Upper lobe of left lung (tissue), 6 donors: ENCODE data around the gene CD58. TPM values are rescaled to one million over a fixed set of nuclear protein-coding genes. Genes with fewer than 3 reads are reported as not detected.

Source experiments
- ATAC-seq, 2 donors: fragments of 200-7000 bp; cut with Tn5 transposase; one replicate each; pipeline ENCODE4 v1.9.1; 2022; ENCODE audit warnings: mild to moderate bottlenecking in 2 of 2, moderate library complexity in 2 of 2; ENCODE audit not compliant: low FRiP score in 2 of 2
- DNase-seq, 2 donors: peaks; one replicate each; pipeline ENCODE4 v3.0.0-alpha.2; 2019 to 2020
- H3K27ac ChIP-seq, 4 donors: fragments of 200-600 bp; sonication (generic); one replicate each; pipeline ENCODE4 v1.5.1; 2016 to 2019
- H3K27me3 ChIP-seq, 4 donors: fragments of 200-600 bp; sonication (generic); one replicate each; pipeline ENCODE4 v1.5.1; 2017 to 2019
- H3K36me3 ChIP-seq, 4 donors: fragments of 200-600 bp; sonication (generic); one replicate each; pipeline ENCODE4 v1.5.1; 2016 to 2019
- H3K4me1 ChIP-seq, 4 donors: fragments of 200-600 bp; sonication (generic); one replicate each; pipeline ENCODE4 v1.5.1; 2018 to 2019
- H3K4me3 ChIP-seq, 4 donors: fragments of 200-600 bp; sonication (generic); one replicate each; pipeline ENCODE4 v1.5.1; 2017 to 2019; ENCODE audit warnings: mild to moderate bottlenecking in 2 of 4, moderate library complexity in 1 of 4
- H3K9me3 ChIP-seq, 4 donors: fragments of 200-600 bp; sonication (generic); one replicate each; pipeline ENCODE4 v1.5.1; 2018 to 2019
- EP300 ChIP-seq, 4 donors: sonication (generic); formaldehyde crosslinking; IDR thresholded peaks; one replicate each; pipeline ENCODE4 v1.5.1; 2017; ENCODE audit warnings: antibody characterized with exemption in 4 of 4, control low read depth in 2 of 4
- POLR2A ChIP-seq, 4 donors: fragments of 450-650 bp; IDR thresholded peaks; one replicate each; pipeline ENCODE4 v1.5.1; 2016 to 2017; ENCODE audit warnings: antibody characterized with exemption in 4 of 4, mild to moderate bottlenecking in 2 of 4
- POLR2AphosphoS5 ChIP-seq, 2 donors: sonication (generic); formaldehyde crosslinking; IDR thresholded peaks; one replicate each; pipeline ENCODE4 v1.5.1; 2017; ENCODE audit warnings: antibody characterized with exemption in 2 of 2
- WGBS, 2 donors: methylation state at CpG; one replicate each; pipeline ENCODE4 v1.1.5; 2017 to 2018; 5-methylcytosine and 5-hydroxymethylcytosine counted together
- total RNA-seq, 6 donors: library from RNA; depleted of rRNA in 4 of 6; stranded (reverse); fragments of >200 nt in 4 of 6; gene quantifications; one replicate each; pipeline versions ENCODE4 v1.1.0 to v1.2.1, GENCODE V29; 2016 to 2021
- TF ChIP-seq, protein P1 (sequence below), 6 experiments: fragments of 450-650 bp in 4 of 6; fragments of 200-600 bp in 2 of 6; sonication (generic) in 2 of 6; IDR thresholded peaks; one replicate each; pipeline ENCODE4 v1.5.1; 2016 to 2019; ENCODE audit warnings: antibody characterized with exemption in 6 of 6
- donor health status: DM: no; HTN: no; CAD: no; lungs with moderate emphysema.
- donor health status: DM: no; HTN: yes; CAD: no; lungs with severe emphysema.

CD58 gene
- total RNA-seq, 6 donors from 2014 or later, result 17.8 to 52.0 (median 32.4) TPM

GRCh38 chr1:116557323-116557878 lies 13.4 kb downstream of the CD58 start:
- no peak for TF ChIP-seq POLR2A (IDR thresholded peaks at IDR 0.05)
- TF ChIP-seq POLR2AphosphoS5 (IDR thresholded peaks at IDR 0.05), result no peak
- no peak for TF ChIP-seq EP300 (IDR thresholded peaks at IDR 0.05)
- TF ChIP-seq, protein P1, sequence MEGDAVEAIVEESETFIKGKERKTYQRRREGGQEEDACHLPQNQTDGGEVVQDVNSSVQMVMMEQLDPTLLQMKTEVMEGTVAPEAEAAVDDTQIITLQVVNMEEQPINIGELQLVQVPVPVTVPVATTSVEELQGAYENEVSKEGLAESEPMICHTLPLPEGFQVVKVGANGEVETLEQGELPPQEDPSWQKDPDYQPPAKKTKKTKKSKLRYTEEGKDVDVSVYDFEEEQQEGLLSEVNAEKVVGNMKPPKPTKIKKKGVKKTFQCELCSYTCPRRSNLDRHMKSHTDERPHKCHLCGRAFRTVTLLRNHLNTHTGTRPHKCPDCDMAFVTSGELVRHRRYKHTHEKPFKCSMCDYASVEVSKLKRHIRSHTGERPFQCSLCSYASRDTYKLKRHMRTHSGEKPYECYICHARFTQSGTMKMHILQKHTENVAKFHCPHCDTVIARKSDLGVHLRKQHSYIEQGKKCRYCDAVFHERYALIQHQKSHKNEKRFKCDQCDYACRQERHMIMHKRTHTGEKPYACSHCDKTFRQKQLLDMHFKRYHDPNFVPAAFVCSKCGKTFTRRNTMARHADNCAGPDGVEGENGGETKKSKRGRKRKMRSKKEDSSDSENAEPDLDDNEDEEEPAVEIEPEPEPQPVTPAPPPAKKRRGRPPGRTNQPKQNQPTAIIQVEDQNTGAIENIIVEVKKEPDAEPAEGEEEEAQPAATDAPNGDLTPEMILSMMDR (IDR thresholded peaks at IDR 0.05), result no peak
- ATAC-seq, result no peak
- WGBS, 2 donors, result 79 to 80% methylated on average over 4 of the region's 4 CpGs

DNA sequence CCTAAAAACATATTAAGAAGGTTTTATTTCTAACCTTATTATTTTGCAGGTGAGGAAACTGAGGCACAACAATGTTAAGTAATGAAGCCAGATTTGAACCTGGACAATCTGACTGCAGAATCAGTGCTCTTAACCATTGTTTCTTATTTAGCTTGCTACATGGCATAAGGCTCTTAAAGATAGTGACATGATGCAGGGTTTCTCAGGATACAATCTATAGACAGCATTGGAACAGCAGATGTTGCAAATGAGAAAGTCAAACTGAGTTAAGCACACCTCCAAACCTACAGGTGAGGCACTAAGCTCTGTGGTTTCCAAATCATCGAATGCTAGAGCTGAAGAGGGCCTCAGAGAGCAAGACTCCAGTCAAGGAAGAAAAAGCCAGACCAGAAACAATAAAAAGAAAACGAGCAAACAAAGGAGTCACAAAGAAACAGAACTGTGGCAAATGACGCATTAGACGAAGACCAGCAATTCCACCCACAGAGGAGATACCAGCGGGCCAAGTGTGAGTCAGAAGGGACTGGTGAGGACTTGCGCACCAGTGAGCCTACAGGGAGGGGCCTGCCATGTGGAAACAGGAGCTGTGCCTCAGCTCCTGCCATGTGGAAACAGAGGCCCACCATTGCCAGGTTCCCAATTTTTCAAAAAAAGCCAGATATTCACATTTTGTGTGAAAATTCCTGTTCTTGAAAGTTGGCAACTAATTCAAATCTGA lies 14.4 kb downstream of the CD58 start:
- TF ChIP-seq, protein P1 (IDR thresholded peaks at IDR 0.05), result no peak
- TF ChIP-seq POLR2AphosphoS5 (IDR thresholded peaks at IDR 0.05), result peak in 1 of 2 donors; percentile 27
- Histone ChIP-seq H3K4me3 (no peak overlapping the region), H3K4me1 (peaks cover 13 to 48% (median 23%) of the 10 kb centered on the region in 4 donors), H3K27ac (peak overlapping the region in 3 of 4 donors; percentile 40 to 64 (median 47)), H3K9me3 (no peaks in the 10 kb centered on the region), H3K27me3 (no peaks in the 10 kb centered on the region), H3K36me3 (no peaks in the 10 kb centered on the region)
- DNase-seq (peak in 1 of 2 donors; percentile 77), ATAC-seq (peak; percentile 63 to 96)
- 66 to 67% methylated on average over 6 of the region's 6 CpGs for WGBS, 2 donors

More at GRCh38 chr1:116557323-116557878, 13.4 kb downstream of the CD58 start:
- no peaks in the 10 kb centered on the region for H3K27me3 ChIP-seq
- H3K27ac ChIP-seq, result peak overlapping the region in 1 of 4 donors; percentile 2
- H3K9me3 ChIP-seq, result no peaks in the 10 kb centered on the region
- H3K4me3 ChIP-seq, result no peak overlapping the region
- no peak for DNase-seq
- H3K4me1 ChIP-seq, result peaks cover 13 to 48% (median 25%) of the 10 kb centered on the region in 4 donors
- H3K36me3 ChIP-seq, result no peaks in the 10 kb centered on the region

DNA sequence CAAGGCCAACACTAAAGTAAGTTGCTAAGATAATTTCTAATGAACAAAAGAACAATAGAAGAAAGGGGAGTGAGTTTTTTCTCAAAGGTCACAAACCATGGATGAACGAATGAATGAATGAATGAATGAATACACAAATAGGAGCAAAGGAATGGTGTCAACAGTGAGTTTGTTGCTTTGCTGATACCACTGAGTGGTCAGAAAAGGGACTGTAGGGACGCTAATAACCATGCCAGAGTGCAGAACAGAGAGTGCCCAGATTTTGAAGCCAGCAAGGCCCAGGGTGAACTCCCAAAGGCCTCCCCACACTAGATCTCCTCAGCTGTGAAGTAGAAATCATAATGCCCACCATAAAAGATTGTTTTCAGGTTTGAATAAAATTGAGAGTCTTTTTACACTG lies 15.9 kb downstream of the CD58 start:
- no peak overlapping the region for H3K4me3 ChIP-seq
- H3K9me3 ChIP-seq, result no peaks in the 10 kb centered on the region
- no peaks in the 10 kb centered on the region for H3K27me3 ChIP-seq
- H3K4me1 ChIP-seq, result peaks cover 13 to 48% (median 23%) of the 10 kb centered on the region in 4 donors
- TF ChIP-seq EP300 (IDR thresholded peaks at IDR 0.05), result no peak
- no peak for TF ChIP-seq POLR2AphosphoS5 (IDR thresholded peaks at IDR 0.05)
- no peak for TF ChIP-seq POLR2A (IDR thresholded peaks at IDR 0.05)
- TF ChIP-seq, protein P1 (IDR thresholded peaks at IDR 0.05), result no peak
- WGBS, 2 donors, result 80 to 83% methylated on average over 2 of the region's 2 CpGs
- ATAC-seq (no peak), DNase-seq (no peak)
- H3K36me3 ChIP-seq, result no peaks in the 10 kb centered on the region
- no peak overlapping the region for H3K27ac ChIP-seq

DNA sequence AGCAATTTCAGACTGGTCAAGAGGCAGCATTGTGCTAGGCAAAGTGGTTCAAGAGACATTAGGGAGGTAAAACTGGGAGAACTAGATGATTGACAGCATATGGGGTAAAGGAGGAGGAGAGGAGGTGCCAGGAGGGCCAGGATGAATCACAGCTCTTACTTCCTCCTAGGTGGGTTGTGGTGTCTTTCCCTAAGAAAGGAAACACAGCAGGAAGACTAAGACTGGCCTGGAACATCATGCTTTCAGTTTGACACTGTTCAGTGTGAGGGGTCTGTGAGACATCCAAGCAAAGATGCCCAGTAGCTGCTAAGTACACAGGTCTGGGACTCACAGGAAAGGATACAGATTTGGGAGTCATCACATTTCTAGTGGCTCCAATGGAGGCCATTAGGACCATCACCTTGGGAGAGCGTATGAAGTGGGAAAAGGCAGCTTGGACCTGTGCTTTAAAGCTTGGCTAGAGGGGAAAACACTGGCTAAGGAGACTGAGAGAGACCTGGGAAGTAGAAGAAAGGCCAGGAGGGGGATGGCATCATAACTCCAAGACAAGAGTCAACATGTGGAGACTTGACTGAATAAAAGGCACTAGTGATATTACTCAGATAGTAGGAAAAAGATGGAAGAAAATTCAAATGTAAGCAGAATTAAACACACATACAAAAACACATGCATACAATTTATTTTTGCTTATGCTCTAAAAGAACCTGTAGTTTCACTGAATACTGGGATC lies 17.3 kb downstream of the CD58 start:
- H3K4me3 ChIP-seq, result no peak overlapping the region
- TF ChIP-seq EP300 (IDR thresholded peaks at IDR 0.05) (no peak), POLR2AphosphoS5 (IDR thresholded peaks at IDR 0.05) (no peak), POLR2A (IDR thresholded peaks at IDR 0.05) (no peak)
- TF ChIP-seq, protein P1 (IDR thresholded peaks at IDR 0.05), result no peak
- DNase-seq (no peak), ATAC-seq (no peak)
- H3K9me3 ChIP-seq, result no peaks in the 10 kb centered on the region
- H3K36me3 ChIP-seq, result no peaks in the 10 kb centered on the region
- H3K27ac ChIP-seq, result no peak overlapping the region
- H3K27me3 ChIP-seq, result no peaks in the 10 kb centered on the region
- 100% methylated on average over 1 of the region's 1 CpG for WGBS, 2 donors
- peaks cover 13 to 41% (median 23%) of the 10 kb centered on the region in 4 donors for H3K4me1 ChIP-seq
